ENCODE measurements around the gene MEPCE.

MEPCE gene

DNA sequence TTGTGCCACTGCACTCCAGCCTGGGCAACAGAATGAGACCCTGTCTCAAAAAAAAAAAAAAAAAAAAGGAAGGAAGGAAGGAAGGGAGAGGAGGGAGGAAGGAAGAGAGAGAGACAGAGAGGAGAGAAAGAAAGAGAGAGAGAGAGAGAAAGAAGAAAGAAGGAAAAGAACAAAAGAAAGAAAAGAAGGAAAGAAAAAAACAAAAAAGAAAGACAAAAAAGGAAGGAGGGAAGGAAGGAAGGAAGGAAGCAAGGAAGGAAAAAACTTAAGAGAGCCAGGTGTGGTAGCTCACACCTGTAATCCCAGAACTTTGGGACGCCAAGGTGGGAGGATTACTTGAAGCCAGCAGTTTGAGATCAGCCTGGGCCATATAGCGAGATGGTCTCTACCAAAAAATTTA, 35.2 kb downstream of the MEPCE start:
- DNase-seq = no peak

DNA sequence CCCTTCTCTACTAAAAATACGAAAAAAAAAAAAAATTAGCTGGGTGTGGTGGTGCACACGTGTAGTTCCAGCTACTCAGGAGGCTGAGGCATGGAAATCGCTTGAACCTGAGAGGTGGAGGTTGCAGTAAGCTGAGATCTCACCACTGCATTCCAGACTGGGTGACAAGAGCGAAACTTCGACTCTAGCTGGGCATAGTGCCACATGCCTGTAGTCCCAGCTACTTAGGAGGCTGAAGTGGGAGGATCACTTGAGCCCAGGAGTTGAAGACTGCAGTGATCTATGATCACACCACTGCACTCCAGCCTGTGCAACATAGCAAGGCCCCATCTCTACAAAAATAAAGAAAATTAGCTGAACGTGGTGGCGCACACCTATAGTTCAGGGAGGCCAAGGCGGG, 35.7 kb downstream of the MEPCE start:
- DNase-seq = no peak

DNA sequence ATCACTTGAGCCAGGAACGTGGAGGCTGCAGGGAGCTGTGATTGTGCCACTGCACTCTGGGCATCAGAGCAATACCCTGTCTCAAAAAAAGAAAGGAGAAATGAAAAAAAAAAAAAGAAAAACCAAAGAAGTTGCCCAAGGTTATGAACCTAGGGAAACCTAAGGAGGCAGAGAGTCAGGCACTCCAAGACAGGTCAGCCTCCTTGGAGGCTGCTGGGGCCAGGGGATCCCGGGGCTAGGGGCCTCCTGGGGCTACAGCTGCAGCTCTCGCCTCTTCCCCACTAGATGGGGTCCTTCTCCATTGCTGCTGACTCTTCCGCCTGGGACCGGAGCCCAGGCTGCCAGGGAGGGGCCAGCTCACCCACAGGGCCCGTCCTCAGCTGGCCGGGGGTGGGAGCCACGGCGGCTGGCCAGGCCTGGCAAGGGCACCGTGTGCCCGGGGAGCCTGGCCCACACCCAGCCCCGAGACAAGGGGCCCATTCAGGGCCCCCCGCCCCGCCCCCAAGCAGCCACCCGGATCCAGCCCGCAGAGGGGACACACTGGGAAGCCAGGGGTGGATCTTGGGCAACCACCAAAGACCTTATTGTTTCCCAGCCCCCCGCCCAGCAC, 36.2 kb downstream of the MEPCE start:
- DNase-seq = peak; percentile 80

DNA sequence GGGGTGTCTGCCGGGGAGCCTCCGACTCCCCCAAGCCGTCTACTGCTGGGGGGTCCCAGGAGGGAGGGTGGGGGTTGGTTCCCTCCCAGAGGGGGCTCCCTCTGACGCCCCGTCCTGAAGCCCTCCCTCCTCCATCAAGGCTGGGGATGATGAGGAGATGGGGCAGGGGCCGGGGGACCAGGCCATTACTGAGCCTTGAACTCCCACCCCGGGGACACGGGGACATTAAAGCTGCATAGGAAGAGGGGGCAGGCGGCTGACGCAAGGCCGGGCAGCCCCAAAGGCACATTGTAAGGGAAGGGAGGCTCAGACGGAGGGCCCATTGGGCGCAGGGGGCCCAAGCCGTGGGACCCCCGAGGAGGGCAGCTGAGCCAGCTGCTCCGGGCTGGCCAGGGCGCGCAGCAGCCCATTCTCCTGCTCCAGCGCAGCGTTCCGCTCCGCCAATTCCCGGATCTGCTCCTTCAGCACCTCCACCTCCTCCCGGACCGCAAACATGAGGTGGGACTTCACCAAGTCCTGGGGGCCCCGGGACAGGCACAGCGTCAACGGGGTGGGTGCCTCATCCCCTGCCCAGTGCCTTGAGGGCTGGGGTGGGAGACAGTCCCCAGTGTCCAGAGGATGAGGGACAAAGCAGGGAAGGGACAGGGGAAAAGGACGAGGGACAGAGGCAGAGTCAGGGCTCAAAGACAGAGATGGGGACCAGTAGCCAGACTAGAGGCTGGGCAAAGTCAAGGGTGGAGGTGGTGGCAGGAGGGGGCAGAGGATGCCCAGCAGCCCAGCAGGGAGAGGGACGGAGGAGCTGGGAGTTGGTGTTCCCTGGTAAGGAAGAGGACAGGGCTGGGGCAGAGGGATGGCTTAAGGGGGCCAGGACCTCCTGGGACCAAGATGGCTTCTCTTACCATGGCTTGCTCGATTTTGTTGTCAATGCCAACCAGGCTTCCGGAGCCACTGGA, 37.3 kb downstream of the MEPCE start:
- DNase-seq = no peak

DNA sequence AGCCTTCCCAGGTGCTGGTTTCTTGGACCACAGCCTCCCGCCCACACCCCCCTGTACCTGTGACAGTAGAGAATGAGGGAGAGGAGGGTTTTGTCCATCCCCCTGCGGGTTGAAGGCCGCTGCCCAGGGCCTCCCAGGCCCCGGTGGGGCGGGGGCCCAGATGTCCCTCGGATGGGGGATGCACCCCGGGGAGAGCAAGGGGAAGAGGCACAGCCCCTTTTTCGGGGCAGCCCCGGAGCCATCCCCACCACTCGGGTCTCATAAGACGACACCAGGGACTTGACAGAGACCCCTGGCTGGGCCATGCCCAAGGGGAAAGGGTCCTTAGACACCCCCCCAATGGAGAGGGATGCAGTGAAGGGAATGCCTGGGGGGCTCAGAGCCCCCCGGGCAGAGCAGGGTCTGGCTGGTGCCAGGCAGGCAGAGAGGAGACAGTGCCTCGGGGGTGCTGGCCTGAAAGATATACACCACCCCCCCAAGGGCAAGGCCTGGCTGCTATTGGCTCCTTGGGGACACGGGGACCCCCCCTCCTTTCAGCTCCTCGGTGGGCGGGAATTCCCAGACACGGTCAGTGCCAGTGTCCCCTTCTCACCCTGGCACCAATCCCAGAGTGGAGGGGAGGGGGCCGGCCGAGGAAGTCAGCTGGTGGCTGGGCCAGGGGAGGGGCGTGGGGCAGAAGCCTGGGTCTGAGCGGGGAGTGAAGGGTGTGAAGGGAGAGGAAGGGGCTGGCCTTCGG, 38.2 kb downstream of the MEPCE start:
- no peak for DNase-seq

DNA sequence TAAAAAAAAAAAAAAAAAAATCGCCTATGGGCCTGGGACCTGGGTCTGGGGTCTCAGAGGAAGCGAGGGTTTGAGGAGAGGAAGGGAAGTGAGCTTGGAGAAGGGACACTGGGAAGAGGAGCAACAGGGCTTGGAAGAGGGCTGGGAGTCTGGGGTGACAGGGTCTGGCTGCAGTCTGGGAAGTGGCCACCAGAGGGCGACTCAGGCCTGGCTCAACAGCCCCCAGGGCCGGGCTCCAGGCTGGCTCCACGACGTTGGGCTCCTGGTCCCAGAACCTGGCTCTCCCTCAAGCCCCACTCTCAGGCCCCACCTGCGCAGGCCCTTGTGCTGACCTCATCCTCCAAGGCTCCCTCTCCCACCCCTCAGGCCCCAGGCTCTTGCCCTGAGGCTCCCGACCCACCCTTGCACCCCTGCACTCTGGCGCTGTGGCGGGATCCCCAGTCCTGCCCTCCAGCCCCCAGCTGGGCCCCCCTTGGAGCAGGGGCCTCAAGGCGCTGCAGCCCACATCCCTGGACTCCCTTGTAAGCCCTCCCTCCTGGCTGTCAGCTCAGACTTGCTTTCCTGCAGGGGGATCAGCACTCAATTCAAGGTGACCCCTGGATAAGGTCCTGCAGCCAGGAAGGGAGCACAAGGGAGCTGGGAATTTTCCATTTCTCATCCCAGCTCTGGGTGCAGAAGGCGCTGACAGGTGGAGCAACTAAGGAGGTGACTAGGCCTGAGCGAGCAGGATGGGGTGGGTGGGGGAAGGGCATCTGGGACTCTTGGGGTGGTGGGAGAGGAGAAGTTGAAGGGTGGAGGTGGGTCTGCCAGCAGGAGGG, 39.8 kb downstream of the MEPCE start:
- DNase-seq = peak; percentile 63

DNA sequence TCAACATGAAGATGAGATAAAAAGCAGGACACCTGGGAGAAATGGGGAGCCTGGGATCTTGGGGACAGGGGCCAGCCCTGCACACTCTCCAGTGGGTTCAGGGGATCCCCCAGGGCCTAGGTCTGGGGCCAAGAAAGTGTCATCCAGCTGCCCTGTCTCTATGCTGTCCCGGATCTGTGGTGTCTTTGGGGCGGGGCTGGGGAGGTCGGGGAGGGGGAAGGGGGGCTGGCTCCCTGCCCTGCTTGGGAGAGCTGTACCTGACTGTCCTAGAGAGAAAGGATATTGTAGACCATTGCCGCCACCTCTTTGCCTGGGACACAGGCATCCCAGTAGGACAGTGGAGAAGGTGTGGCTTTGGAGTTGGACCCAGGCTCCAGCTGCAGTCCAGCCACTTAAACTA, 41.4 kb downstream of the MEPCE start:
- no peak for DNase-seq

DNA sequence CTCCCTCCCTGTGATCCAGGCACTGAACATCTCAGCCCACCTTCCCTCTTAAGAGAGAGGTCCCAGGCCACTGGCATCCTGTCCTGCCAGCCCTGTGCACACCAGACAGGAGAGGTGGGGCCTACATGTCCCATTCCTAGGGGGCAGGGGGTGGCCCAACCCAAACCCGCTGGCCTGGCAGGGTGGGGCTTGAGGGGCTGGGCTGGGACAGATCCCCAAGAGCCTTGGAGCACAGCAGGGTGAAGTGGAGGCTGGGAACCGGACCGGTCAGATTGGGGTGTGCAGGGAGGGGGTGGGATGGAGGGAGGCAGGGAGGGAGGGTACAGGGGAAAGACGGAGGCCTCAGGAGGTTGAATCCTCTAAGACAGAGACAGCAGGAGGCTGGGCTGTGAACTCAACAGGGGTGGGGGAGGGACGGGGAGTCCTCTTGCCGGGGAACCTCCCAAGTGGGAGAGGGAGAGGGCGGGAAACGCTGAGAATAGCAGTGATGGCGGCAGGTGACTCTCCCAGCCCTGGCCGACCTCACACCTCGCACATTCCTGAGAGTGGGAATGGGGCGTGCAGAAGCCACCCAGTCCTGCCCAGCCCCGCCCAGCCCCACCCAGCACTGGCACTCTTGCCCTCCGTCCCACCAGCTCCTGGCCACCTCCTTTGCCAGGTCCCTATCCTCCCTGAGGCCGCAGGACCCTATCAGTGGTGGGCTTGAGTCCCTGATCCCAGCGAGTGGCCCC, 42.7 kb downstream of the MEPCE start:
- DNase-seq = no peak

DNA sequence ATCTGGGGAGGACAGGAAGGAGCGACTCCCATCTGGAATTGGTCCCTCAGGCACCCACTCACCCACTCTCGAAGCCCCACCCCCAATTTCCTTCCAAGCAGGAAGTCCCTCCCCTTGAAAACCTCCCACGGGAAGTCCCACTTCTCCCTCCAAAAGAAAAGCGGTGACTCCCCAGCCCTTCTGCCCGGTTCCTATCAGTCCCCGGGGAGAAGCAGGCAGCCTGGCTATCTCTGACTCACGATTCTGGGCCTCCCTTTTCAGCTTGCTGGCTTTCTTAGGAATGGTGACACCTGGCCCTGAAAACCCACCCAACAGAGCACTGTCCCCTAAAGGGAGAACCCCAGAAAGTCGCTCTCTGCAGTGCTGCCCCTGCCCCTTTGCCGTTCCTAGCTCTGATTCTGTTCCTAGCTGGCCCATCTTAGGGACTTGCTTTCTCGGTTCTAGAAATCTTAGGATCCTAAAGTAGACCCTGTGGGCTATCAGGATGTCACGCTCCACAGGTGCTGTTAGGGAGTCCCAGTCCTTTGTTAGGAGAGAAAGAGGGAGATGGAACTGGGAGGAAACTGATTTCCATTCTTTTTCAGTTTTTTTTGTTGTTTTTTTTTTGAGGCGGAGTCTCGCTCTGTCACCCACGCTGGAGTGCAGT, 43.3 kb downstream of the MEPCE start:
- peak; percentile 77 for DNase-seq

DNA sequence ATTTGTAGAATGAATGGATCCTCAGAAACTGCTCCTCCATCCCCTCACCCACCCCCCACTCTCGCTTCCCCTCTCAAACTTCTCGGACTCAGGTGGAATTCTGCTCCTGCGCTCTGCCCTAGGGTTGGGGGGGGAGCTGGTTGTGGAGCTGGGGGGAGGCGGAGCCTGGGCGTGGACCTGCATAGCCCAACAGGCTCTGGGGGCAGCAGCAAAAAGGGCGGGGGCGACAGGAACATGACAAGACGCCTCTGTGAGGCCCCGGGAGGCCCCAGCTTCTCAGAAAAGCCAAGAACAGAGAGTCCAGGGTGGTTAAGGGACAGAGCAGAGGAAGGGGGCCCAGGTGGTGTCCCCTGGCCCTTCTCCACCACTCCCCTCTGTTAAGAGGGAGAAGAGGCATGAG, 45.9 kb downstream of the MEPCE start:
- no peak for DNase-seq

DNA sequence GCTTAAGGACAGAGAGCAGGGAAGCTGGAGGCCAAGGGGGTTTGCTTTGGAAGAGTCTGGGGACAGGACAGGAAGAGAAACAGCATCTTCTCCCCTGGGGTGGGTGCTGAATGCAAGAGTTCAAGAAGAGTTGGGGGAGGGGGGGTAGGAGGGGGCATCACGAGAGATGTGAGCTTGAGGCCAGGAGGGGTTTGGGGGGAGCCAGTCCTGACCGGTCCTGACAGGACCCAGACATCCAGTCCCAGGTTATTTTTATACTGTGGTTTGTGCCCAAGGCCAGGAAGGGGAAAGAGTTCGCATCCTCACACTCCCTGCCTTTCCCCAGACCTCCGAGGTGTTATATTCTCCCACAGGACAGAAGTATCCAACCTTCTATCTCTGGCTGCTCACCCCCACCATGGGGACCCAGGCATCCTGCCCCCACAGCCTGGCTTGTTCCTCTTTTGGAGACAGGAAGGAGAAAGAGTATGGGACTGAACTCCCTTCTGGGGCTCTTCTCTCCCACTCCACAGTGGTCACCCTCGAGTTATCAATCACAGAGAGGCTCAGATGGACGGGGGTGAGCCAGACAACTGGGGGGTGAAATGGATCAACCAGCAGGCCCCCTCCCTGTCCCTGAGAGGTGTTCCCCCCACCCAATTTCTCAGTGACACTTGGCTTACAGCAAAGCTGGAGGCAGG, 46.6 kb downstream of the MEPCE start:
- DNase-seq = no peak

DNA sequence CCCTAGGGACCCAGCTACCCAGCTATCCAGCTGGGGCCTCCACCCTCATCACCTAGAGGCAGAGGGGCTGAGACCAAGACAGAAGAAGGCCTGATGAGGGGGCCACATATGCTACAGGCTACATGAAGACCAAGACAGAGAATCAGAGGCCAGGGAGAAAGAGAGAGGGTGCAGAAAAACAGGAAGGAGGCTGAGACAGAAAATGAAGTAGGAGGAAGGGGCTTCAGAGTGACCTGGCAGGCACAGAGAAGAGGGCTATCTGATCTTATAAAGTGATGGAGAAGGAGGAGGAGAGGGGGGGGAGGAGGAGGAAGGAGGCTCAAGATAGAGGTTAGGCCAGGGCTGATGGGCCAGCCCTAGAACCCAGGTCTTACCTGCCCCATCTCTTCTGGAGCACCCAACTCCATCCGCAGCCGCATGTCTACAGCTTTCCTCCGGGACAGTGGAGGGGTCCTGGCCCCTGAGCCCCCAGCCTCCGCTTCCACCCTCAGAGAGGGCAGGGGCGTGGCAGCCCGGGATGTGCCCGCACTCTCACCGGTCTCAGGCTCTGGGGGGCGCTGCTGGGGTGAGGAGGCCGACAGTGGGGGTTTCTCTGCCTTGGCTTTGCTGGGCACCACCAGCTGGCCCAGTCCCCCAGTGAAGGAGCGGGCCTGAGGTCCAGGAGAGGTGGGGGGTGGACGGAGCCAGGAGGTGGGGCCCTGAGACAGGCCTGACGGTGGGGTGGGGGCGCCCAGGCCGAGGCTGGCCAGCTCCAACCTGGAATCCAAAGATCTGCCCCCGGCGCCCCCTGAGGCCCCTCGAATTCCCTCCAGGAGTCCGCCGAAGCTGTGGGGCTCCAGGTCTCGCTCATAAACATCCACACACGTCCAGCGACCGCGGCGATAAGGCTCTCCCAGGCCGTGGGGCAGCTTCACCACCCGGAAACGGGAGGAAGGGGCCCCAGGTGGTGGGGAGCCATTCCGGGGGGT, 47.6 kb downstream of the MEPCE start:
- no peak for DNase-seq

DNA sequence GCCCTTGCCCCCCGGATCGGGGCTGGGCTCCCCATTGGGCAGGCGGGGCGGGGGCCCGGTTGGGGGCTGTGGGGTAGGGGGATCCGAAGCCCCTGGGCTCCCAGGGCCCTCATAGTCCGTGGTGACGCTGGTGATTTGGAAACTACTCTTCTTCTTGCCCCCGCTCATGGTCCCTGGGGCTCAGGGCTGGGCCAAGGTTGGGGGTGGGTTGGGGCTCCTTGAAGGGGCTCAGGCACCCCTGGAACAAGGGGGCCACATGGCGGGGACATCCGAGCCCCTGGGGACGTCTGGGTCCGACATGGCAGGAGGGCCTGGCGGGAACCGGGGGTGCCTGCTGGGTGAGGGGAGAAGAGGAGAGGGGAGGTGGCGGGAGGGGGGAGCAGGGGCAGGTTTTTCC, 48.2 kb downstream of the MEPCE start:
- DNase-seq = no peak

DNA sequence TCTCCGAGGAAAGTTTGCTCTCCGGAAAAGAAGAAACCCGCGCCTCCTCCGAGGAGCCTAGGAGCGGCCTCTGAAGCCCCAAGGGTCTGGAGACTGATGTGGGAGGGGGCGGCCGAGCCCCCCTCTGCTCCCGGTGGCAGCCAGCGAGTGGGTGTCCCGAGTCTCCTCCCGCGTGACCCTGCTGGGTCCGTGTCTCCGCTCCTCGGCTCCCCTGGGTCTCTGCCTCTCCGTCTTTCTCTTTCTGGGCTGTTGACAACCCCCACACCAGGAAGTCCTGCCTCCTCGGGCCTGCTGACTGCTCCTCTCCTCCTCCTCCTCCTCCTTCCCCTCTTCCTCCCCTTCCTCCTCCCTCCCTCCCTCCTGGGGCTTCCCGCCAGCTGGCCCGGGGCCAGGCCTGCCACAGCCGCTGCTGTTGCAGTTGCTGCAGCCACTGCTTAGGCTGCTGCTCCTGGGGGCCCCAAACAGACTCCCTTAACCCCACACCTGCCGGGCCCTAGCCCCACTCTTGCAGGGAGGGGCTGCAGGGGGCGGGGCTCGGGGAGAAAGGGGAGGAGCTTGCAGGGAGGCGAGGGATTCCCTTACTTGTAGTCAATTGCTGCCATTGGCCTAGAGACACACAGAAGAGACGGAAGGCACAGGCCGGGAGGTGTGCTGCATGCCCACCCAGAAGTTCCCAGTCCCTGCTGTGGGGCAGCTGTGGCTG, 49.5 kb downstream of the MEPCE start, which contains the start of gene TSC22D4:
TSS of gene TSC22D4 (minus strand) at position 257 of the 703 bp plus-strand sequence. CDS start 1,176 bp downstream, outside the sequence.
- peak; percentile 93 for DNase-seq

DNA sequence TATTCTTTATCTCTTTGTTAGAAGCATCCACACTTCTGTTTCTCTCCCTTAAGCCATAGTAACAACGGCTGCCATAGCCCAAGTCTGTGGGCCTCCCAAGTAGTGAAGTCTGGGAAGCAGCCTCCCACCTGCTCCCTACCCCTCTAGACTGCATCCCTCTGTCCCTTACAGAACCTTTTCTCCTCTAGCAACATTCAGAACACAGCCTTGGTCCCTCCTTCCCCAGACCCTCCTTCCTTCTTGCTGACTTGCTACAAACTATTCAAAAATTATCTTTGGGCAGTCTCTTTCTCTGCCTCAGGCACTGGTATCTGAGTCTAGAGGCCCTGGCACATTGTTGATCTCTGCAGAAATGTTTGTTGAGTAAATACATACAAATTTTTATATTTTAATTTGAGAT, 51.8 kb downstream of the MEPCE start:
- no peak for DNase-seq

DNA sequence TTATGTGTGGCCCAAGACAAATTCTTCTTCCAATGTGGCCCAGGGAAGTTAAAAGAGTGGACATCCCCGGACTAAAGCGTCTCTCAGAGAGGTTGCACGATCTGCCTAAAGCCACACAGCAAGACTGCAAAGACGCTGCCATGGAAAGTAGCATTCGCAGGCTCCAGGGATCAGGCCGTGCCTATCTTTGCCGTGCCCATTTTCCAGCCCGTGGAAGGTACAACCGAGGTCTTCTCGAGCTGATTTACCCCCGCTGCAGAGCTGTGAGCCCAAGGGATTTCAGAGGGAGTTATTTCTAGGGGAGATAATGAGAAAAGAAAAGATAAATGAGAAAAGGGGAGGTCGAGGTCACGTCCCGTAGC, 53.1 kb downstream of the MEPCE start:
- DNase-seq = no peak

DNA sequence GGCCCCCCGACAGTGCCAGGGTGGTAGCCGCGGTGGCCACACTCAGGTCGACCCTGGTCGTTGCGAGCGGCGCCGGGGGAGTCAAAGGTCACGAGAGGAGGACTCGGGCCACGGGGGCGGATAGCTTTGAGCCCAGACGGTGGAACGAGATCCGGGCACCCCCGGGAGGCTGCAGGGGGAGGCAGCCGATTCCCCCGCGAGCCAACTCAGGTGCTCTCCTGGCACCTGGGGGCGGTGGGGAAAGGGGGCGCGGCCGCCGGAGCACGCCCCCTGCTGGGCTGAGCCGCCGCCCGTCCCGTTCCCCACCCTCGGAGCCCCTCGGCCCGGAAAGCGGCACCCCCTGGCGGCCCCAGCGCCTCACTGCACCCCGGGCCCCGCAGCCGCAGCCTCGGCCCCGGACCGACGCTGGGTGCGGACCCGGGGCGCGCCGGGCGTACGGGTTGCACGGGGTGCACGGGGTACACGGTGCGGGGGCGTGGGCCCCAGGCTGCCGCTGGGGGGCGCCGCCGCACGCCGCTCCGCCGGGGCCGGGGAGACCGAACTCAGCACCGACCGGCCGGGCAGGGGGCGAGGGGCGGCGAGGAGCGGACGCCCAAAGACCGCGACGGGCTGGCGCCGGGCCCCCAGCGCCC, 53.6 kb downstream of the MEPCE start:
- peak; percentile 53 for DNase-seq
